HEK293T (cell line): ENCODE measurements around the gene ZNF692.
"Not testable (repeated sequence)": the region's sequence is repeated elsewhere in the genome, so short reads cannot be mapped to it uniquely, and the experiment has no call there.

Source experiments
- CTCF ChIA-PET: fragments of 350-600 bp; formaldehyde crosslinking; extraction: SDS; loops from one replicate; lab custom pipeline; 2021; ENCODE audit warnings: antibody characterized with exemption, inconsistent platforms; lab: Yijun Ruan, JAX
- POLR2A ChIA-PET: fragments of 350-600 bp; formaldehyde crosslinking; extraction: SDS; loops from one replicate; lab custom pipeline; 2020; ENCODE audit warnings: antibody characterized with exemption, inconsistent platforms; lab: Yijun Ruan, JAX
- DNase-seq: peaks from one replicate; pipeline ENCODE4 v3.0.0; 2012; ENCODE audit warnings: mixed read lengths; ENCODE audit errors: extremely low spot score
- ARNT ChIP-seq: fragments of 450-650 bp; IDR thresholded peaks from 2 replicates; pipeline ENCODE4 v1.6.1; 2017; ENCODE audit warnings: mild to moderate bottlenecking
- BHLHE40 ChIP-seq: fragments of 450-650 bp; IDR thresholded peaks from 2 replicates; pipeline ENCODE4 v1.6.1; 2016; ENCODE audit warnings: mild to moderate bottlenecking, moderate library complexity, borderline replicate concordance
- CTBP1 ChIP-seq: fragments of 450-650 bp; IDR thresholded peaks from 2 replicates; pipeline ENCODE4 v1.6.1; 2016; ENCODE audit warnings: borderline replicate concordance
- ELF4 ChIP-seq: fragments of 450-650 bp; IDR thresholded peaks from 2 replicates; pipeline ENCODE4 v1.6.1; 2017; ENCODE audit warnings: antibody characterized with exemption
- FOXA1 ChIP-seq: fragments of 450-650 bp; IDR thresholded peaks from 2 replicates; pipeline ENCODE4 v1.6.1; 2016; ENCODE audit warnings: mild to moderate bottlenecking
- FOXK2 ChIP-seq: fragments of 450-650 bp; IDR thresholded peaks from 2 replicates; pipeline ENCODE4 v1.6.1; 2016; ENCODE audit warnings: mild to moderate bottlenecking
- FOXM1 ChIP-seq: fragments of 450-650 bp; IDR thresholded peaks from 2 replicates; pipeline ENCODE4 v1.6.1; 2017; ENCODE audit warnings: mild to moderate bottlenecking, borderline replicate concordance
- HDGF ChIP-seq: fragments of 450-650 bp; IDR thresholded peaks from 2 replicates; pipeline ENCODE4 v1.6.1; 2017; ENCODE audit warnings: antibody characterized with exemption, borderline replicate concordance
- L3MBTL2 ChIP-seq: fragments of 450-650 bp; conservative IDR thresholded peaks from 2 replicates; pipeline ENCODE4 v1.6.1; 2016; ENCODE audit warnings: mild to moderate bottlenecking
- LEF1 ChIP-seq: fragments of 450-650 bp; IDR thresholded peaks from 2 replicates; pipeline ENCODE4 v1.6.1; 2017; ENCODE audit warnings: mild to moderate bottlenecking, borderline replicate concordance
- NFRKB ChIP-seq: fragments of 450-650 bp; IDR thresholded peaks from 2 replicates; pipeline ENCODE4 v1.6.1; 2016; ENCODE audit warnings: mild to moderate bottlenecking, moderate library complexity
- SP1 ChIP-seq: fragments of 450-650 bp; IDR thresholded peaks from 2 replicates; pipeline ENCODE4 v1.6.1; 2017
- SUZ12 ChIP-seq: fragments of 450-650 bp; IDR thresholded peaks from 2 replicates; pipeline ENCODE4 v1.6.1; 2016; ENCODE audit warnings: mild to moderate bottlenecking
- TARDBP ChIP-seq: fragments of 450-650 bp; IDR thresholded peaks from 2 replicates; pipeline ENCODE4 v1.6.1; 2016
- ZNF384 ChIP-seq: fragments of 450-650 bp; IDR thresholded peaks from 2 replicates; pipeline ENCODE4 v1.6.1; 2016
- TF ChIP-seq, protein P1 (sequence below): fragments of 450-650 bp; IDR thresholded peaks from 2 replicates; pipeline ENCODE4 v1.6.1; 2016

The ZNF692 gene

DNA sequence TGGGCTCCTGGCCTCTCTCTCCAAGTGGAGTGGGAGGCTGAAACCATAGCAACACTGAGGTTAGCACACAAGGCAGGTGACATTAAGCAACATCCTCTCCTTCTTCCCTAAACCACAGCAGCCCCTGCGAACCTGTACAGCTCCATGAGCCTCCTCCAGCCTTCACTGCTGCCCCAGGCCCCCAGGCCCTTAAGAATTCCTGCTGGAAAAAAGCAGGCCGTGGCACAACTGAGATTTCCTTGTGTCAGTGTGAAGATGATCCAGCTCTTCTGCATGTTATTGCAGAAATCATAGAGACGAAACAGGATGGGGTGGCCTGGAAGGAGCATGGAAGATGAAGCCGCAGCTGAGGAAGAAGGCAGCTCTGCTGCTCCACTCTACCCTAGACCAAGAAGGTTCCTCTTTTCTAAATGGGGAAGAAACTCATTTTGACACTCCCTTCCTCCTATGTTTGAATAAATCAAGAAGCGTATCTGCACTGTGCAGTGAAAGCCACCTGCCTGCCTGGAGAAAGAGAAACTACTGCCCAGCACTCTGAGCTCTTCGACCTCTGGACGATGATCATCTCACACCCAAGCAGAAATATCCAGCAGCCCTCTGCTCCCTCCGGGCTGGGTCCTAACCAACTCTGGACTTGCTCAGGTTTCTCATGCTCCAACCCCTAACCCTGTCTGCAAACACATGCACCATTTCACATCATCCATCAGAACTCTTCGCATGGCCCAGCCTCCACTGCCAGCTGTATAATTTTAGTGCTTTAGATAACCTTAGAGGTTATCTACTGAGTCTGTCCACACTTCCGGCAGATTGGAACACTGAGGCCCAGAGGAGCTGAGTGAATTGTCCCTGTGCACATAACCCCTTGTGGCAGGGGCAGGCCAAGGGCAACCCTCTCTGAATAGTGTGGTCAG lies 53.9 kb downstream of the ZNF692 start:
- no peak for DNase-seq
- ChIA-PET POLR2A (interaction anchor here (0.7 kb wide), 1 partner anchor 12 kb away, joined by 3 read pairs; no protein-coding TSS in a partner anchor), CTCF (no interaction called here)
- TF ChIP-seq CTBP1 (no peak), ELF4 (no peak), LEF1 (no peak)

DNA sequence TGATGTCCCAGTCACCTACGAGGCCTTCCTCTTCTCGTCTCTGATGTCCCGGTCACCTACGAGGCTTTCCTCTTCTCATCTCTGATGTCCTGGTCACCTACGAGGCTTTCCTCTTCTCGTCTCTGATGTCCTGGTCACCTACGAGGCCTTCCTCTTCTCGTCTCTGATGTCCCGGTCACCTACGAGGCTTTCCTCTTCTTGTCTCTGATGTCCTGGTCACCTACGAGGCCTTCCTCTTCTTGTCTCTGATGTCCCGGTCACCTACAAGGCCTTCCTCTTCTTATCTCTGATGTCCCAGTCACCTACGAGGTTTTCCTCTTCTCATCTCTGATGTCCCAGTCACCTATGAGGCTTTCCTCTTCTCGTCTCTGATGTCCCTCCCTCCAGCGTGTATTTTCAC lies 55.4 kb downstream of the ZNF692 start:
- POLR2A ChIA-PET = interaction anchor here (0.7 kb wide), 1 partner anchor 10 kb away, joined by 3 read pairs; no protein-coding TSS in a partner anchor
- CTCF ChIA-PET, DNase-seq: not testable (repeated sequence)

DNA sequence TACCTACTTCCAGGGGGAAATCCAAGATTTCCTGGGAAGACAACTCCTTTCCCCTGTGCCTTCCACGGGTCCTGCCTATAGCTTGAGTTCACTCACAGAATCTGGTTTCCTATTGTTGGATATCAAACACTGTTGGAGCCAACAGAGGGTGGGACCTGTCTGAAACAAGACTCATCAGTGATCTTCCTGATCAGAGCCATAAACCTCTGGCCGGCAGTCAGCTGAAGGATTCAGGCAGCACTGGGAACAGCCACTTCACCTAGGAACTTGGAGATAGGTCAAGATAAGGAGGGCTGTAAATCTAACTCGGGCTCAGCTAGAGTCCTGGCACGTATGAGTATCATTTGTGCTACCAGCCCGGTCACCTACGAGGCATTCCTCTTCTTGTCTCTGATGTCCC lies 56.4 kb downstream of the ZNF692 start:
- CTCF ChIA-PET = no interaction called here
- TF ChIP-seq TARDBP (no peak), LEF1 (no peak), L3MBTL2 (no peak), FOXM1 (no peak), NFRKB (no peak), ELF4 (no peak)
- no peak for DNase-seq
- POLR2A ChIA-PET = no interaction called here

DNA sequence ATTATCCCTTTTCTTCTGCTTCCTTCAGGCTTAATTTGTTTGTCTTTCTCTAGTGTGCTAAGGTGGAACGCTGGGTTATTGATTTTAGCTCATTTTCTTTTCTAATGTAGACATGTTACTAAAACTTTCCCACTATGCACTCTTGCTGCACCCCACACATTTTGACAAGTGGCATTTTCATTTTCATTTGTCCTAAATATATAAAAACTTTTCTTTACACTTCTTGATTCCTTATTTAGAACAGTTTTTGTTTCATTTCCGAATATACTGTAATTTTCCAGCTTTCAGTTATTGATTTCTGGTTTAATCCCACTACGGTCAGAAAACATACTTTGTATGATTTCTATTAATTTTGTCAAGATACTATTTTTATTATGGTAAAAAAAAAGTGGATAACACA lies 58.4 kb downstream of the ZNF692 start:
- TF ChIP-seq BHLHE40 (no peak), L3MBTL2 (no peak), ZNF384 (no peak), SP1 (no peak), NFRKB (no peak), FOXM1 (no peak), TARDBP (no peak), ELF4 (no peak), ARNT (no peak), FOXA1 (no peak), LEF1 (no peak), SUZ12 (no peak), CTBP1 (no peak), HDGF (no peak), FOXK2 (no peak)
- TF ChIP-seq, protein P1, sequence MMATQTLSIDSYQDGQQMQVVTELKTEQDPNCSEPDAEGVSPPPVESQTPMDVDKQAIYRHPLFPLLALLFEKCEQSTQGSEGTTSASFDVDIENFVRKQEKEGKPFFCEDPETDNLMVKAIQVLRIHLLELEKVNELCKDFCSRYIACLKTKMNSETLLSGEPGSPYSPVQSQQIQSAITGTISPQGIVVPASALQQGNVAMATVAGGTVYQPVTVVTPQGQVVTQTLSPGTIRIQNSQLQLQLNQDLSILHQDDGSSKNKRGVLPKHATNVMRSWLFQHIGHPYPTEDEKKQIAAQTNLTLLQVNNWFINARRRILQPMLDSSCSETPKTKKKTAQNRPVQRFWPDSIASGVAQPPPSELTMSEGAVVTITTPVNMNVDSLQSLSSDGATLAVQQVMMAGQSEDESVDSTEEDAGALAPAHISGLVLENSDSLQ = no peak
- POLR2A ChIA-PET = no interaction called here
- CTCF ChIA-PET = no interaction called here
- no peak for DNase-seq
